Right ventricle myocardium inferior (tissue), 1 donor: Measurements from ENCODE around the gene RRP9. TPM values are rescaled to one million over a fixed set of nuclear protein-coding genes. Genes with fewer than 3 reads are reported as not detected.

Experiments used
- ATAC-seq: fragments of 200-7000 bp; cut with Tn5 transposase; one replicate; pipeline ENCODE4 v1.9.1; 2020; ENCODE audit warnings: mild to moderate bottlenecking, moderate library complexity
- DNase-seq: peaks from one replicate; pipeline ENCODE4 v3.0.0; 2021; ENCODE audit errors: missing footprints
- intact Hi-C: fragments of 100-400 bp; cut with DNase I; formaldehyde crosslinking; loops from one replicate; pipeline ENCODE4 v1.11.0; 2022
- total RNA-seq: library from RNA; stranded (reverse); fragmentation: NEBNext Ultra II Directional; extraction: Animal tissue kit (Norgen Biotek cat#: 25700); gene quantifications from one replicate; pipeline ENCODE4 v1.2.1, GENCODE V29; 2021
- donor health status: DM: no; HTN: yes; CAD: no; lungs with severe emphysema.

Gene RRP9
- total RNA-seq, 1 donor from 2014 or later, result 7.7 TPM

- ATAC-seq (no peak), DNase-seq (no peak)
- intact Hi-C loops, result no loop called here
Measured at GRCh38 chr3:51945031-51945840, 3.5 kb upstream of the RRP9 start.

GRCh38 chr3:51944451-51945021, 2.8 kb upstream of the RRP9 start:
- DNase-seq (no peak), ATAC-seq (no peak)
- intact Hi-C loops, result loop anchor here (5.0 kb wide), 2 partner anchors 113 to 198 kb away; partner anchors contain the start of gene DUSP7

- intact Hi-C loops, result loop anchor here (5.0 kb wide), 2 partner anchors 114 to 199 kb away; partner anchors contain the start of gene DUSP7
- no peak for ATAC-seq
- DNase-seq, result no peak
Measured at GRCh38 chr3:51943451-51944391, 2.0 kb upstream of the RRP9 start.

- no peak for DNase-seq
- intact Hi-C loops, result loop anchor here (1.0 to 5.0 kb wide), 4 partner anchors 31 to 199 kb away; partner anchors contain the start of genes ABHD14B, DUSP7 and RPL29
- ATAC-seq, result peak; percentile 20
Measured at GRCh38 chr3:51942603-51943450, 1.1 kb upstream of the RRP9 start.

- ATAC-seq (no peak), DNase-seq (no peak)
- intact Hi-C loops, result loop anchor here (5.0 kb wide), 2 partner anchors 116 to 201 kb away; partner anchors contain the start of gene DUSP7
Measured at GRCh38 chr3:51941463-51941797, 274 bp downstream of the RRP9 start.

GRCh38 chr3:51940648-51941462, 849 bp downstream of the RRP9 start:
- DNase-seq (no peak), ATAC-seq (no peak)
- intact Hi-C loops, result loop anchor here (5.0 kb wide), 2 partner anchors 116 to 201 kb away; partner anchors contain the start of gene DUSP7

GRCh38 chr3:51938780-51939425, 2.8 kb downstream of the RRP9 start:
- intact Hi-C loops, result no loop called here
- ATAC-seq, result no peak
- DNase-seq, result no peak

- no peak for DNase-seq
- no peak for ATAC-seq
- intact Hi-C loops, result no loop called here
Measured at GRCh38 chr3:51937611-51938450, 3.9 kb downstream of the RRP9 start.

- intact Hi-C loops, result no loop called here
- DNase-seq (no peak), ATAC-seq (no peak)
Measured at GRCh38 chr3:51937014-51937413, 4.7 kb downstream of the RRP9 start.

- no peak for DNase-seq
- intact Hi-C loops, result no loop called here
- ATAC-seq, result no peak
Measured at GRCh38 chr3:51935886-51936755, 5.6 kb downstream of the RRP9 start.

- ATAC-seq (no peak), DNase-seq (no peak)
- intact Hi-C loops, result no loop called here
Measured at GRCh38 chr3:51934991-51935885, 6.5 kb downstream of the RRP9 start.

GRCh38 chr3:51934139-51934850, 7.4 kb downstream of the RRP9 start:
- no peak for DNase-seq
- intact Hi-C loops, result no loop called here
- ATAC-seq, result no peak

- intact Hi-C loops, result no loop called here
- DNase-seq (no peak), ATAC-seq (no peak)
Measured at GRCh38 chr3:51933471-51934138, 8.1 kb downstream of the RRP9 start.
